ENCODE results near the gene LRRC4C. TPM values are rescaled to one million over a fixed set of nuclear protein-coding genes. Genes with fewer than 3 reads are reported as not detected.

Gene LRRC4C
- total RNA-seq, 1 experiment from 2014 or later, result not detected

DNA sequence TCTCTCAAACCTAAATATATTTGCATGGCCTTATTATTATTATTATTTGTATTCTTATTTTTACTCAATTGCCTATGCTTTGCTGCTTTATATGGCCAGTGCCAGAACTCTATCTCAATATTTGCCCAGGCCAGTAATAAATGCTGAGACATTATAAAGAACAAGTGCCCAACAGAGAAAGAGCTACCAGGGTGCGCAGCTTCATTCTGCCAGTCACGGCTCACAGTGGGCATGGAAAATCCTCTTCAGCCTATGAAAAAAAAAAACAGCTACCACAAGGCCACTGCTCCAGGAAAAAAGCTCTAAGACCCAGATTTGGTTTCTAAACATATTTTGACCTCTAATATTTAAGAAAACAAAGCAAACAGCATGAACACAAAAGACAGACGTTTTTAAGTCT is 1223.6 kb downstream of the LRRC4C start:
- Mint-ChIP-seq H3K4me3 (ENCODE audit: unreplicated experiment) (no peak overlapping the region), H3K27ac (ENCODE audit: low read depth, unreplicated experiment) (no peak overlapping the region), H3K9me3 (ENCODE audit: unreplicated experiment) (no peaks in the 10 kb centered on the region), H3K27me3 (ENCODE audit: insufficient read depth, unreplicated experiment) (no peaks in the 10 kb centered on the region), H3K4me1 (ENCODE audit: insufficient read depth, unreplicated experiment) (peaks cover 7% of the 10 kb centered on the region), H3K36me3 (ENCODE audit: insufficient read depth, unreplicated experiment) (no peaks in the 10 kb centered on the region)
- ChIA-PET CTCF (interaction anchor here (0.7 to 1.1 kb wide), 3 partner anchors 10 to 889 kb away, joined by 3 to 4 read pairs (median 3); no protein-coding TSS in a partner anchor), POLR2A (no interaction called here)
- no peak for DNase-seq (ENCODE audit: unreplicated experiment)
- BruUV-seq (replicated peaks), result no TSS peak
- no peak for TF ChIP-seq CTCF (IDR thresholded peaks at IDR 0.05; ENCODE audit: unreplicated experiment)
- intact Hi-C loops (cut with micrococcal nuclease), result no loop called here

- intact Hi-C loops (cut with micrococcal nuclease), result no loop called here
- Mint-ChIP-seq H3K9me3 (ENCODE audit: unreplicated experiment) (no peaks in the 10 kb centered on the region), H3K36me3 (ENCODE audit: insufficient read depth, unreplicated experiment) (no peaks in the 10 kb centered on the region), H3K4me3 (ENCODE audit: unreplicated experiment) (no peak overlapping the region), H3K27me3 (ENCODE audit: insufficient read depth, unreplicated experiment) (no peaks in the 10 kb centered on the region), H3K4me1 (ENCODE audit: insufficient read depth, unreplicated experiment) (no peaks in the 10 kb centered on the region), H3K27ac (ENCODE audit: low read depth, unreplicated experiment) (no peak overlapping the region)
- POLR2A ChIA-PET, result no interaction called here
- TF ChIP-seq CTCF (IDR thresholded peaks at IDR 0.05; ENCODE audit: unreplicated experiment), result no peak
- CTCF ChIA-PET, result no interaction called here
- DNase-seq (ENCODE audit: unreplicated experiment), result no peak
- no TSS peak for BruUV-seq (replicated peaks)
These were observed 1228.6 kb downstream of the LRRC4C start for GRCh38 chr11:40230821-40231220.

DNA sequence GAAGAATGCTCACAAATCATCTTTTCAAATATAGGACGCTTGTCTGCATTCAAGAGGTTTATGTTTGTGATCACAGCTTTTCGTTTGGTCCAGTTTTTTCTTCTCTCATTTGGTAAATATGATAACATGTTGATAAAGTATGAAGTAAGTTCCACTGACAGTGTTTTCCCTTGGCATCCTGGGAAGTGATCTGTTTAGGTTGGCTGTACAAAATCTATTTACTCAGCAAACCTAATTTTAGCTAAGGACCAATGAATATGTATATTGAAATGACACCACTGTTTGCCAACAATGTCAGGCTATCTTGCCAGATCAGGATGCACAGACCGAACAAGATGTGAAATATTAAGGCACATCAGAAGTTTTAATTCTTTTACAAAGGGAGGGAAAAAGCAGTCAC is 1230.8 kb downstream of the LRRC4C start:
- Mint-ChIP-seq H3K27me3 (ENCODE audit: insufficient read depth, unreplicated experiment) (no peaks in the 10 kb centered on the region), H3K36me3 (ENCODE audit: insufficient read depth, unreplicated experiment) (no peaks in the 10 kb centered on the region), H3K27ac (ENCODE audit: low read depth, unreplicated experiment) (no peak overlapping the region), H3K4me3 (ENCODE audit: unreplicated experiment) (no peak overlapping the region), H3K4me1 (ENCODE audit: insufficient read depth, unreplicated experiment) (no peaks in the 10 kb centered on the region), H3K9me3 (ENCODE audit: unreplicated experiment) (no peaks in the 10 kb centered on the region)
- BruUV-seq (replicated peaks), result no TSS peak
- CTCF ChIA-PET, result interaction anchor here (1.0 kb wide), 1 partner anchor 43 kb away, joined by 5 read pairs; no protein-coding TSS in a partner anchor
- DNase-seq (ENCODE audit: unreplicated experiment), result no peak
- POLR2A ChIA-PET, result no interaction called here
- intact Hi-C loops (cut with micrococcal nuclease), result no loop called here
- no peak for TF ChIP-seq CTCF (IDR thresholded peaks at IDR 0.05; ENCODE audit: unreplicated experiment)

- no peaks in the 10 kb centered on the region for H3K27me3 Mint-ChIP-seq (ENCODE audit: insufficient read depth, unreplicated experiment)
- H3K36me3 Mint-ChIP-seq (ENCODE audit: insufficient read depth, unreplicated experiment), result no peaks in the 10 kb centered on the region
- no peaks in the 10 kb centered on the region for H3K4me1 Mint-ChIP-seq (ENCODE audit: insufficient read depth, unreplicated experiment)
- H3K27ac Mint-ChIP-seq (ENCODE audit: low read depth, unreplicated experiment), result no peak overlapping the region
- ChIA-PET POLR2A (no interaction called here), CTCF (interaction anchor here (0.6 kb wide), 1 partner anchor 713 kb away, joined by 3 read pairs; no protein-coding TSS in a partner anchor)
- TF ChIP-seq CTCF (IDR thresholded peaks at IDR 0.05; ENCODE audit: unreplicated experiment), result no peak
- H3K4me3 Mint-ChIP-seq (ENCODE audit: unreplicated experiment), result no peak overlapping the region
- peak; percentile 15 for DNase-seq (ENCODE audit: unreplicated experiment)
- BruUV-seq (replicated peaks), result no TSS peak
- no peaks in the 10 kb centered on the region for H3K9me3 Mint-ChIP-seq (ENCODE audit: unreplicated experiment)
- intact Hi-C loops (cut with micrococcal nuclease), result no loop called here
These were observed 1231.7 kb downstream of the LRRC4C start for GRCh38 chr11:40227730-40228129.

Measured in MCF 10A (cell line).